Esophagus muscularis mucosa (tissue), 3 donors: ENCODE measurements around the gene CCM2L.

Experiments used
- CTCF ChIP-seq, 3 experiments: fragments of 200-600 bp in 2 of 3; fragments of 450-650 bp in 1 of 3; sonication (generic) in 2 of 3; IDR thresholded peaks; one replicate each; pipeline ENCODE4 v1.5.1; 2017 to 2019; ENCODE audit warnings: antibody characterized with exemption in 3 of 3, mild to moderate bottlenecking in 2 of 3, moderate library complexity in 1 of 3
- POLR2A ChIP-seq: fragments of 450-650 bp; IDR thresholded peaks from one replicate; pipeline ENCODE4 v1.6.1; 2017; ENCODE audit warnings: antibody characterized with exemption, moderate library complexity, mild to moderate bottlenecking, low read depth
- POLR2AphosphoS5 ChIP-seq, 2 donors: sonication (generic); formaldehyde crosslinking; IDR thresholded peaks; one replicate each; pipeline ENCODE4 v1.6.1; 2017; ENCODE audit warnings: antibody characterized with exemption in 2 of 2

GRCh38 chr20:31974296-31974695 is 35.9 kb upstream of the CCM2L start:
- TF ChIP-seq CTCF (IDR thresholded peaks at IDR 0.05) (no peak), POLR2AphosphoS5 (IDR thresholded peaks at IDR 0.05) (no peak), POLR2A (no peak)
